ENCODE results near the gene SPAST.

- TF ChIP-seq EP300 (IDR thresholded peaks at IDR 0.05) (no peak), CTCF (IDR thresholded peaks at IDR 0.05) (no peak), POLR2A (IDR thresholded peaks at IDR 0.05) (no peak)
These were observed 65.7 kb downstream of the SPAST start for GRCh38 chr2:32129086-32129485.
